Neural progenitor cell (in vitro differentiated cells): ENCODE results near the gene CDK13. TPM values are rescaled to one million over a fixed set of nuclear protein-coding genes. Genes with fewer than 3 reads are reported as not detected.

ENCODE experiments used
- DNase-seq: peaks from one replicate; pipeline ENCODE4 v3.0.0-alpha.2; 2016; ENCODE audit warnings: low spot score
- H2AFZ ChIP-seq: fragments of 200-600 bp; sonication (generic); replicated peaks from 2 replicates; pipeline ENCODE4 v1.6.1; 2016; ENCODE audit warnings: antibody characterized with exemption
- H3F3A ChIP-seq: fragments of 200-600 bp; sonication (generic); 2 replicates; pipeline ENCODE4 v1.6.1; 2016; ENCODE audit warnings: antibody characterized with exemption, low read depth
- H3K27ac ChIP-seq: fragments of 200-600 bp; sonication (generic); 2 replicates; pipeline ENCODE4 v1.5.1; 2016; ENCODE audit warnings: mild to moderate bottlenecking
- H3K27me3 ChIP-seq: fragments of 200-600 bp; sonication (generic); 2 replicates; pipeline ENCODE4 v1.6.1; 2016; ENCODE audit warnings: mild to moderate bottlenecking, moderate library complexity
- H3K36me3 ChIP-seq: fragments of 200-600 bp; sonication (generic); 2 replicates; pipeline ENCODE4 v1.5.1; 2016
- H3K4me1 ChIP-seq: fragments of 200-600 bp; sonication (generic); 2 replicates; pipeline ENCODE4 v1.6.1; 2016; ENCODE audit warnings: mixed run types
- H3K4me2 ChIP-seq: fragments of 200-600 bp; sonication (generic); 2 replicates; pipeline ENCODE4 v1.6.1; 2016
- H3K4me3 ChIP-seq: fragments of 200-600 bp; sonication (generic); 2 replicates; pipeline ENCODE4 v1.5.1; 2016
- H3K79me2 ChIP-seq: fragments of 200-600 bp; sonication (generic); 2 replicates; pipeline ENCODE4 v1.6.1; 2016; ENCODE audit warnings: low read depth
- H3K9ac ChIP-seq: fragments of 200-600 bp; sonication (generic); 2 replicates; pipeline ENCODE4 v1.6.1; 2016
- H3K9me3 ChIP-seq: fragments of 200-600 bp; sonication (generic); 2 replicates; pipeline ENCODE4 v1.5.1; 2016; ENCODE audit warnings: low read depth
- H4K20me1 ChIP-seq: fragments of 200-600 bp; sonication (generic); 2 replicates; pipeline ENCODE4 v1.6.1; 2016; ENCODE audit warnings: low read depth
- H3K27ac Mint-ChIP-seq: 3 replicates; pipeline ENCODE4 v1.8.0; 2021; ENCODE audit warnings: mixed read lengths
- H3K27me3 Mint-ChIP-seq: 2 replicates; pipeline ENCODE4 v1.8.0; 2022; ENCODE audit warnings: low read depth, mild to moderate bottlenecking, inconsistent platforms, moderate library complexity, mixed read lengths; ENCODE audit not compliant: insufficient read depth
- H3K36me3 Mint-ChIP-seq: 3 replicates; pipeline ENCODE4 v1.8.0; 2021; ENCODE audit warnings: mixed read lengths
- H3K4me1 Mint-ChIP-seq: 3 replicates; pipeline ENCODE4 v1.8.0; 2021; ENCODE audit warnings: mixed read lengths
- H3K4me3 Mint-ChIP-seq: 3 replicates; pipeline ENCODE4 v1.8.0; 2021; ENCODE audit warnings: mild to moderate bottlenecking, moderate library complexity, mixed read lengths
- H3K9me3 Mint-ChIP-seq: 3 replicates; pipeline ENCODE4 v1.8.0; 2020; ENCODE audit warnings: mixed read lengths
- EZH2 ChIP-seq: fragments of 200-600 bp; sonication (generic); IDR thresholded peaks from 2 replicates; pipeline ENCODE4 v1.6.1; 2017; ENCODE audit warnings: antibody characterized with exemption, mild to moderate bottlenecking, moderate library complexity
- EZH2phosphoT487 ChIP-seq: fragments of 200-600 bp; sonication (generic); IDR thresholded peaks from 2 replicates; pipeline ENCODE4 v1.6.1; 2017; ENCODE audit warnings: antibody characterized with exemption
- total RNA-seq: library from RNA; depleted of rRNA; stranded (reverse); fragments of >200 nt; gene quantifications from 2 replicates; pipeline ENCODE4 v1.2.3, GENCODE V29; 2015; ENCODE audit warnings: low replicate concordance
- TF ChIP-seq, protein P1 (sequence below): fragments of 200-600 bp; sonication (generic); IDR thresholded peaks from 2 replicates; pipeline ENCODE4 v1.5.1; 2017; ENCODE audit warnings: antibody characterized with exemption, mild to moderate bottlenecking

Gene CDK13
- total RNA-seq, 1 donor from 2014 or later, result 75.5 TPM

DNA sequence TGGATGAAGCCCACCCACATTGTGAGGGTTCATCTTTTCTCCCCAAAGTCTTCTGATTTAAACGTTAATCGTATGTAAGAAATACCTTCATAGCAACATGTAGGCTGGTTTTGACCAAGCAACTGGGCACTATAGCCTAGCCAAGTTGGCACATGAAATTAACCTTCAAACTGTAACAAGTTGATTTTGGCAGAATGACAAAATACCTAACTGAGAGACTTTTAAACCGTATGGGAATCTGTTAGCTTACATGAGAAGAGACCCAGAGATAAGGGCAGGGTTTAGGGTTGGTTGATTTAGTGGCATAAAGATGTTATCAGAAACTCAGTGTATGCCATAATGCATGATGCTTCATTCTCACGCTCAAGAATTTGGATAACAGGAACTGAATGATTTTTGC, 69.5 kb downstream of the CDK13 start:
- TF ChIP-seq, protein P1, sequence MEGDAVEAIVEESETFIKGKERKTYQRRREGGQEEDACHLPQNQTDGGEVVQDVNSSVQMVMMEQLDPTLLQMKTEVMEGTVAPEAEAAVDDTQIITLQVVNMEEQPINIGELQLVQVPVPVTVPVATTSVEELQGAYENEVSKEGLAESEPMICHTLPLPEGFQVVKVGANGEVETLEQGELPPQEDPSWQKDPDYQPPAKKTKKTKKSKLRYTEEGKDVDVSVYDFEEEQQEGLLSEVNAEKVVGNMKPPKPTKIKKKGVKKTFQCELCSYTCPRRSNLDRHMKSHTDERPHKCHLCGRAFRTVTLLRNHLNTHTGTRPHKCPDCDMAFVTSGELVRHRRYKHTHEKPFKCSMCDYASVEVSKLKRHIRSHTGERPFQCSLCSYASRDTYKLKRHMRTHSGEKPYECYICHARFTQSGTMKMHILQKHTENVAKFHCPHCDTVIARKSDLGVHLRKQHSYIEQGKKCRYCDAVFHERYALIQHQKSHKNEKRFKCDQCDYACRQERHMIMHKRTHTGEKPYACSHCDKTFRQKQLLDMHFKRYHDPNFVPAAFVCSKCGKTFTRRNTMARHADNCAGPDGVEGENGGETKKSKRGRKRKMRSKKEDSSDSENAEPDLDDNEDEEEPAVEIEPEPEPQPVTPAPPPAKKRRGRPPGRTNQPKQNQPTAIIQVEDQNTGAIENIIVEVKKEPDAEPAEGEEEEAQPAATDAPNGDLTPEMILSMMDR, result no peak
- TF ChIP-seq EZH2phosphoT487, result no peak
- TF ChIP-seq EZH2, result no peak
- Mint-ChIP-seq H3K4me1 (no peaks in the 10 kb centered on the region), H3K36me3 (peaks cover 10% of the 10 kb centered on the region), H3K9me3 (no peaks in the 10 kb centered on the region), H3K27me3 (no peaks in the 10 kb centered on the region), H3K27ac (no peak overlapping the region), H3K4me3 (no peak overlapping the region)
- H3K9ac ChIP-seq, result no peak overlapping the region
- H3K79me2 ChIP-seq, result no peaks in the 10 kb centered on the region
- H3K4me3 ChIP-seq, result no peak overlapping the region
- no peak overlapping the region for H2AFZ ChIP-seq
- H4K20me1 ChIP-seq, result no peaks in the 10 kb centered on the region
- H3K4me1 ChIP-seq, result no peaks in the 10 kb centered on the region
- peaks cover 9% of the 10 kb centered on the region for H3K36me3 ChIP-seq
- no peaks in the 10 kb centered on the region for H3K27me3 ChIP-seq
- H3F3A ChIP-seq, result peaks cover 3% of the 10 kb centered on the region
- H3K4me2 ChIP-seq, result no peak overlapping the region
- no peak for DNase-seq
- H3K9me3 ChIP-seq, result no peaks in the 10 kb centered on the region
- no peak overlapping the region for H3K27ac ChIP-seq

DNA sequence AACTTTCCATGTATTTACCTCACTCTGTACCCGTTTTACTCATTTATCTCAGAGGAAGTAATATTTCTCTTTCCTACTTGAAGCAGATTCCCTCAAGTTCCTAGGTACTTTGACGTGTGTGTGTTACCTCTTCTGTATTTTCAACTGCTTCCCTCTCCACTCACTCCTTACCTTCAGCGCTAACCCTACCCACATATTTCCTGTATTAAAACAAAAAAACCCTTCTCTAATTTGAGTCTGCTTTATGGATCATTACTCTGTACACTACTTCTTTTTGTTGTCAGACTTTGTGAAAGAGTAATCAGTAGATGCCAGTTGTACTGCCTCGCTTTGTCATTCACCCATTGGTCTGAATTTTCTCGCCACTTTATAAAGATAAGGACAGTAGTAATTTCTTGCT, 74.0 kb downstream of the CDK13 start:
- Mint-ChIP-seq H3K36me3 (peaks cover 17% of the 10 kb centered on the region), H3K27me3 (no peaks in the 10 kb centered on the region), H3K27ac (no peak overlapping the region), H3K4me1 (no peaks in the 10 kb centered on the region), H3K4me3 (no peak overlapping the region), H3K9me3 (no peaks in the 10 kb centered on the region)
- Histone ChIP-seq H3K79me2 (no peaks in the 10 kb centered on the region), H3K4me1 (no peaks in the 10 kb centered on the region), H3K27me3 (no peaks in the 10 kb centered on the region), H4K20me1 (no peaks in the 10 kb centered on the region), H3K9me3 (no peaks in the 10 kb centered on the region), H3K36me3 (no peaks in the 10 kb centered on the region), H3K4me2 (no peak overlapping the region), H3K9ac (no peak overlapping the region), H3K27ac (no peak overlapping the region), H3K4me3 (no peak overlapping the region), H2AFZ (no peak overlapping the region), H3F3A (no peaks in the 10 kb centered on the region)
- DNase-seq, result no peak
- TF ChIP-seq EZH2, result no peak
- TF ChIP-seq, protein P1, result no peak
- no peak for TF ChIP-seq EZH2phosphoT487

DNA sequence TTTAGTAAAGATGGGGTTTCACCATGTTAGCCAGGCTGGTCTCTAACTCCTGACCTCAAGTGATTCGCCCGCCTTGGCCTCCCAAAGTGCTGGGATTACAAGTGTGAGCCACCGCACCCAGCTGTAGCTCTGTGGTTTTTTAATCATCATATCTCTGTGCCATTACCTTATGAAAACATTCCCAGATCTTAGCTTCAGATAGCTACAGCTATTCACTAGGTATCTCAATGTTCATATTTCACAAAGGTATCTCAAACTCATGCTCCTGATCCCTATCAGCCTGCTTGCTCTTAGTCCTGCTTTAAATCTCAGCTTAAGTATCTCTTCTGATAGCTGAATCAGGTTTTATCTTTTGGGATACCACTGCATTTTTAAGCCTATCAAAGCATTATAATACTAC, 74.8 kb downstream of the CDK13 start:
- Mint-ChIP-seq H3K27ac (no peak overlapping the region), H3K9me3 (no peaks in the 10 kb centered on the region), H3K27me3 (no peaks in the 10 kb centered on the region), H3K36me3 (peaks cover 17% of the 10 kb centered on the region), H3K4me3 (no peak overlapping the region), H3K4me1 (no peaks in the 10 kb centered on the region)
- Histone ChIP-seq H3K36me3 (no peaks in the 10 kb centered on the region), H3K79me2 (no peaks in the 10 kb centered on the region), H3K4me1 (no peaks in the 10 kb centered on the region), H4K20me1 (no peaks in the 10 kb centered on the region), H3K27me3 (no peaks in the 10 kb centered on the region), H3F3A (no peaks in the 10 kb centered on the region), H3K4me2 (no peak overlapping the region), H3K9ac (no peak overlapping the region), H3K4me3 (no peak overlapping the region), H3K27ac (no peak overlapping the region), H3K9me3 (no peaks in the 10 kb centered on the region), H2AFZ (no peak overlapping the region)
- no peak for DNase-seq
- TF ChIP-seq EZH2phosphoT487 (no peak), EZH2 (no peak)
- TF ChIP-seq, protein P1, result no peak
